Measurements from ENCODE around the gene HAND2. TPM values are rescaled to one million over a fixed set of nuclear protein-coding genes. Genes with fewer than 3 reads are reported as not detected.

HAND2 gene
- polyA plus RNA-seq (2013, experiment 1 of 2): 58.0 TPM
- polyA plus RNA-seq (2013, experiment 2 of 2): 75.8 TPM

DNA sequence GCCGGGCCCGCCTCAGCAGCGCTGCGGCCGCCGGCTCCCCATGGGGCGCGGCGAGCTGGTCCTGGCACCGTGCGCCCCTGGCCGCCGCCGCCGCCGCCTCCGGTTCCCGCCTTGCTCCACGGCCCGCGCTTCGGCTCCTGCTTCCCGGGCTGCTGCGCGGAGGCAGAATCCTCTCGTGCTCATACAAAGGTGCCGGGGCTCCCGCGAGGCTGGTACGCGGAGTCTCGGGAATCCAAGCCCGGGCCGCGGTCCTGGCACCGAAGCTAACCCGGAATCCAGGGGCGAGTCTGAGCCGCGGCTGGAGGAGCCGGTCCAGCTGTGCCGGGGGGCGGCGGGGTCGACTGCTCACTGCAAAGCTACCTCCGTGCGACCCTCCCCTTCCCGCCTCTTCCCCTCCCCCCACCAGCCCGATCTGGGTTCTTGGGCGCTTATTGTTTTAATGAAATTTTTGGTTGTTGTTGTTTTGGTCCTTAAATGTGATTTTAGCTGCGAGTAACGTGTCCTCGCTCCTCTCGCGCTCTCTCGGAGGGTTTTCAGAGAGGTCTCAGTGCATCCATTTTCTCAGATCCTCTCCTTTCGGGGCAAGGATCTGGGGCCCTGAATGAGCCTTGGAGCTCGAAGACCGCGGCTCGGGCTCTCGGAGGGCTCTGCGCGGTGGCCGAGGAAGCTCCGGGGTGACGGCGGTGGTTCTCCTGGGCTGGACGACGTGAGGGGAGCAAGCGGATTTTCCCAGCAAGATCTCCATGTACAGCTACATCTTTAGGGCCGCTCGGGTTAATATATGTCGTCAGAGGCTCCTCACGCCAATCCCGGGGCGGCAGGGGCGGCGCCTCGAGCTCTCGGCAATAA is at the start of gene HAND2:
TSS of gene HAND2 (minus strand) at position 753 of the 849 bp plus-strand sequence. CDS start 940 bp downstream, outside the sequence.
- peak within 1 kb of the TSS; percentile 48 for H3K4me3 ChIP-seq (ENCODE audit: extremely low read depth, insufficient read depth, low read length, poor library complexity, severe bottlenecking)
- H3K27ac ChIP-seq (ENCODE audit: low read depth, low read length, severe bottlenecking): peak within 1 kb of the TSS; percentile 67
- peaks cover 12% of the 10 kb centered on the region for H3K4me1 ChIP-seq (ENCODE audit: control insufficient read depth, insufficient read depth, low read length, poor library complexity, severe bottlenecking)
- no peaks in the 10 kb centered on the region for H3K9me3 ChIP-seq (ENCODE audit: control insufficient read depth, low read length)
- WGBS, 2 experiments (ENCODE audit: insufficient coverage in 2 of 2): 0 to 1% methylated on average over 47 to 65 of the region's 81 CpGs
- H3K36me3 ChIP-seq (ENCODE audit: control insufficient read depth, insufficient read depth, low read length): no peaks in the 10 kb centered on the region

- Histone ChIP-seq H3K4me3 (ENCODE audit: extremely low read depth, insufficient read depth, low read length, poor library complexity, severe bottlenecking) (no peak overlapping the region), H3K9me3 (ENCODE audit: control insufficient read depth, low read length) (no peaks in the 10 kb centered on the region), H3K4me1 (ENCODE audit: control insufficient read depth, insufficient read depth, low read length, poor library complexity, severe bottlenecking) (no peaks in the 10 kb centered on the region), H3K36me3 (ENCODE audit: control insufficient read depth, insufficient read depth, low read length) (no peaks in the 10 kb centered on the region), H3K27ac (ENCODE audit: low read depth, low read length, severe bottlenecking) (no peak overlapping the region)
- 78 to 86% methylated on average over 3 to 5 of the region's 7 CpGs for WGBS, 2 experiments (ENCODE audit: insufficient coverage in 2 of 2)
Observed at GRCh38 chr4:173578956-173579355, 48.9 kb upstream of the HAND2 start.

GRCh38 chr4:173577963-173578362 is 47.9 kb upstream of the HAND2 start:
- Histone ChIP-seq H3K9me3 (ENCODE audit: control insufficient read depth, low read length) (no peaks in the 10 kb centered on the region), H3K27ac (ENCODE audit: low read depth, low read length, severe bottlenecking) (no peak overlapping the region), H3K4me3 (ENCODE audit: extremely low read depth, insufficient read depth, low read length, poor library complexity, severe bottlenecking) (no peak overlapping the region), H3K36me3 (ENCODE audit: control insufficient read depth, insufficient read depth, low read length) (no peaks in the 10 kb centered on the region), H3K4me1 (ENCODE audit: control insufficient read depth, insufficient read depth, low read length, poor library complexity, severe bottlenecking) (no peaks in the 10 kb centered on the region)
- 93 to 98% methylated on average over 5 of the region's 5 CpGs for WGBS, 2 experiments (ENCODE audit: insufficient coverage in 2 of 2)

DNA sequence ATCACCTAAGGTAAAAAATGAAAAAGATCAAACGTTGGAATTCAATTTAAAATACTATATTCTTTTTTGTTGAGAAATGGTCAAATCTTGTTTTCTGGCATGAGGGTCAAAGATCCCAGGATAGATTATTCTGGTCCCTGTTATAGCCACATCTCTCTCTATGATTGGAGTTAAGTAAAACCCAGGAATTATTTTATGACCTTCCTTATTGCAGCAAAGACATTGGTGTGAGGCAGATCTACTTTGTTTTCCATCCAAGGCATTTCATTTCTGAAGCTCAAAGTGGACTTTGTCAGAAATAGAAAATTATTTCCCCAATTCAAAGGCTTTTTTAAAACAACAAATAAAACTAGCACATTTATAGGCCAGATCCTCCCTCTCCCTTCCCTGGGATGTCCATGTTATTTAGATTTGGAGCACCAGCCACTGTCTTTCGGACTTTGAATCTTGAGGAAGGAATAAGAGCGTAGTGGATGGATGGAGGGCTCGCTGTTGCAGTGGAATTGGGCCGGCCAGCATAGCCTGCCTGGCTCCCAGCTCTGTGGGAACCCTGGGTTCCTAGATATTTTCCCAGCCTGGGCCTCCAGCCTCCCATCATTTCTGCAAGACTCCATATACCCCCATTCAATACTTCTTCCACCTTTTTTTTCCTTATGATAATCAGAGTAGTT is 45.6 kb upstream of the HAND2 start:
- Histone ChIP-seq H3K4me3 (ENCODE audit: extremely low read depth, insufficient read depth, low read length, poor library complexity, severe bottlenecking) (no peak overlapping the region), H3K27ac (ENCODE audit: low read depth, low read length, severe bottlenecking) (no peak overlapping the region), H3K9me3 (ENCODE audit: control insufficient read depth, low read length) (no peaks in the 10 kb centered on the region), H3K36me3 (ENCODE audit: control insufficient read depth, insufficient read depth, low read length) (no peaks in the 10 kb centered on the region), H3K4me1 (ENCODE audit: control insufficient read depth, insufficient read depth, low read length, poor library complexity, severe bottlenecking) (no peaks in the 10 kb centered on the region)
- no CpG with 5 or more reads among the region's 5 CpGs for WGBS, 2 experiments (ENCODE audit: insufficient coverage in 2 of 2)

- Histone ChIP-seq H3K9me3 (ENCODE audit: control insufficient read depth, low read length) (no peaks in the 10 kb centered on the region), H3K4me3 (ENCODE audit: extremely low read depth, insufficient read depth, low read length, poor library complexity, severe bottlenecking) (no peak overlapping the region), H3K27ac (ENCODE audit: low read depth, low read length, severe bottlenecking) (no peak overlapping the region), H3K4me1 (ENCODE audit: control insufficient read depth, insufficient read depth, low read length, poor library complexity, severe bottlenecking) (no peaks in the 10 kb centered on the region), H3K36me3 (ENCODE audit: control insufficient read depth, insufficient read depth, low read length) (no peaks in the 10 kb centered on the region)
- WGBS, 2 experiments (ENCODE audit: insufficient coverage in 2 of 2): 89 to 100% methylated on average over 1 of the region's 1 CpG
Observed at GRCh38 chr4:173573725-173574124, 43.7 kb upstream of the HAND2 start.

- H3K27ac ChIP-seq (ENCODE audit: low read depth, low read length, severe bottlenecking): no peak overlapping the region
- H3K4me3 ChIP-seq (ENCODE audit: extremely low read depth, insufficient read depth, low read length, poor library complexity, severe bottlenecking): no peak overlapping the region
- H3K4me1 ChIP-seq (ENCODE audit: control insufficient read depth, insufficient read depth, low read length, poor library complexity, severe bottlenecking): no peaks in the 10 kb centered on the region
- no peaks in the 10 kb centered on the region for H3K9me3 ChIP-seq (ENCODE audit: control insufficient read depth, low read length)
- WGBS, 2 experiments (ENCODE audit: insufficient coverage in 2 of 2): 88 to 91% methylated on average over 4 of the region's 4 CpGs
- no peaks in the 10 kb centered on the region for H3K36me3 ChIP-seq (ENCODE audit: control insufficient read depth, insufficient read depth, low read length)
Observed at GRCh38 chr4:173573286-173573685, 43.3 kb upstream of the HAND2 start.

DNA sequence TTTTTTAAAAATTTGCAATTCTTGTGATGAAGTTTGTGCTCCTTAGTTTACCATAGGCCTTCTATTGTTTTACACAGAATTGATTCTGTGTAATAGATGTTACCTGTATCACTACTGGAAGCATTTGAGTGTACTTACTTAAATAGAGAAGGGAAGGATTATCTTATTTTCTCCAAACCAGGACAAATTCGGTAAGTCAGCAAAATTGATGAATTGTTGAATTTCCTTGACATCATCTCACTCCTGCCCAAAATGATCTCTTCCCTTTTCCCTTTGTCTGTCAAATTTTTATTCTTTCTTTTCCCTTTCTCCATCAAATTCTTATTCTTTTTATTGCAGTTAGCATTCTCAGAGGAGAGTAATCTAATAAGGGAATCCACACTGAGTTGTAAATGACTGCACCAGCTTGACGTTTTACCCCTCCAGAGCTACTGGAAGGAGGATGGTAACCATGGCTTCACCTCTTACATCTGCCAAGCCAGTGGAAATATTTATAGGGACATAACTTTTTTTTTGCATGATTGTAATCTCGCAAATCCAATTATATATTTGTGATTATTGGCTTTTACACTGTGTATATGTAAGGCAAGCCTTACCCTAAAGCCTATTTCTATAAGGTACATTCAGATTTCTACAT is 42.6 kb upstream of the HAND2 start:
- Histone ChIP-seq H3K9me3 (ENCODE audit: control insufficient read depth, low read length) (no peaks in the 10 kb centered on the region), H3K4me1 (ENCODE audit: control insufficient read depth, insufficient read depth, low read length, poor library complexity, severe bottlenecking) (no peaks in the 10 kb centered on the region), H3K4me3 (ENCODE audit: extremely low read depth, insufficient read depth, low read length, poor library complexity, severe bottlenecking) (no peak overlapping the region), H3K27ac (ENCODE audit: low read depth, low read length, severe bottlenecking) (no peak overlapping the region), H3K36me3 (ENCODE audit: control insufficient read depth, insufficient read depth, low read length) (no peaks in the 10 kb centered on the region)
- 43 to 50% methylated on average over 2 of the region's 3 CpGs for WGBS, 2 experiments (ENCODE audit: insufficient coverage in 2 of 2)

- H3K9me3 ChIP-seq (ENCODE audit: control insufficient read depth, low read length): no peaks in the 10 kb centered on the region
- 57% methylated on average over 1 of the region's 2 CpGs; no CpG with 5 or more reads in 1 of the 2 experiments for WGBS, 2 experiments (ENCODE audit: insufficient coverage in 2 of 2)
Observed at GRCh38 chr4:173571620-173572019, 41.6 kb upstream of the HAND2 start.

GRCh38 chr4:173565281-173565680 is 35.3 kb upstream of the HAND2 start:
- H3K27ac ChIP-seq (ENCODE audit: low read depth, low read length, severe bottlenecking): no peak overlapping the region
- 100% methylated on average over 1 of the region's 2 CpGs for WGBS, 2 experiments (ENCODE audit: insufficient coverage in 2 of 2)
- no peak overlapping the region for H3K4me3 ChIP-seq (ENCODE audit: extremely low read depth, insufficient read depth, low read length, poor library complexity, severe bottlenecking)
- no peaks in the 10 kb centered on the region for H3K36me3 ChIP-seq (ENCODE audit: control insufficient read depth, insufficient read depth, low read length)
- no peaks in the 10 kb centered on the region for H3K4me1 ChIP-seq (ENCODE audit: control insufficient read depth, insufficient read depth, low read length, poor library complexity, severe bottlenecking)
- no peaks in the 10 kb centered on the region for H3K9me3 ChIP-seq (ENCODE audit: control insufficient read depth, low read length)

More at GRCh38 chr4:173571620-173572019, 41.6 kb upstream of the HAND2 start:
- Histone ChIP-seq H3K36me3 (ENCODE audit: control insufficient read depth, insufficient read depth, low read length) (no peaks in the 10 kb centered on the region), H3K4me1 (ENCODE audit: control insufficient read depth, insufficient read depth, low read length, poor library complexity, severe bottlenecking) (no peaks in the 10 kb centered on the region), H3K27ac (ENCODE audit: low read depth, low read length, severe bottlenecking) (no peak overlapping the region), H3K4me3 (ENCODE audit: extremely low read depth, insufficient read depth, low read length, poor library complexity, severe bottlenecking) (no peak overlapping the region)

- H3K36me3 ChIP-seq (ENCODE audit: control insufficient read depth, insufficient read depth, low read length): no peaks in the 10 kb centered on the region
- no peak overlapping the region for H3K27ac ChIP-seq (ENCODE audit: low read depth, low read length, severe bottlenecking)
- 89 to 100% methylated on average over 1 of the region's 2 CpGs for WGBS, 2 experiments (ENCODE audit: insufficient coverage in 2 of 2)
- H3K4me1 ChIP-seq (ENCODE audit: control insufficient read depth, insufficient read depth, low read length, poor library complexity, severe bottlenecking): no peaks in the 10 kb centered on the region
- no peak overlapping the region for H3K4me3 ChIP-seq (ENCODE audit: extremely low read depth, insufficient read depth, low read length, poor library complexity, severe bottlenecking)
- no peaks in the 10 kb centered on the region for H3K9me3 ChIP-seq (ENCODE audit: control insufficient read depth, low read length)
Observed at GRCh38 chr4:173564461-173564860, 34.4 kb upstream of the HAND2 start.

All from mesodermal cell (in vitro differentiated cells).